ENCODE results near the gene CREBBP.

DNA sequence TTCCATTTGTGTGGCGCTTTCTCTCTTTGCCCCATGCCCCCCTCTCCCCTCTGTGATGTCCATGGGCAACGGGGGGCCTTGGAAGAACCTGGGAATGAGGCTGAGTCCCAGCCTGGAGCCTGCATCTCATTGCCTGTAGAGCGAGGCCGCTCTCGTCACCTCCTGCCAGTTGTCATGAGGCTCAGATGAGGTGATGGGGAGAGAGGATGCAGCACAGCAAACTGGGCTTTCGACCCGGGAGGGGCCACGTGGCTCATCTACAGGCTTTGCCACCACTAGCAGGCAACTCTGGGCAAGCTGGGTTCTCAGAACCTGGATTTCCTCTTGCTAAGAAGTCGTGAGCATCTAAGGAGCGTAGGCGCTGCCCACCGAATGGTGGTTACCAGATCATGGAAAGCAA lies 31.9 kb upstream of the CREBBP start:
- TF ChIP-seq, protein P1, sequence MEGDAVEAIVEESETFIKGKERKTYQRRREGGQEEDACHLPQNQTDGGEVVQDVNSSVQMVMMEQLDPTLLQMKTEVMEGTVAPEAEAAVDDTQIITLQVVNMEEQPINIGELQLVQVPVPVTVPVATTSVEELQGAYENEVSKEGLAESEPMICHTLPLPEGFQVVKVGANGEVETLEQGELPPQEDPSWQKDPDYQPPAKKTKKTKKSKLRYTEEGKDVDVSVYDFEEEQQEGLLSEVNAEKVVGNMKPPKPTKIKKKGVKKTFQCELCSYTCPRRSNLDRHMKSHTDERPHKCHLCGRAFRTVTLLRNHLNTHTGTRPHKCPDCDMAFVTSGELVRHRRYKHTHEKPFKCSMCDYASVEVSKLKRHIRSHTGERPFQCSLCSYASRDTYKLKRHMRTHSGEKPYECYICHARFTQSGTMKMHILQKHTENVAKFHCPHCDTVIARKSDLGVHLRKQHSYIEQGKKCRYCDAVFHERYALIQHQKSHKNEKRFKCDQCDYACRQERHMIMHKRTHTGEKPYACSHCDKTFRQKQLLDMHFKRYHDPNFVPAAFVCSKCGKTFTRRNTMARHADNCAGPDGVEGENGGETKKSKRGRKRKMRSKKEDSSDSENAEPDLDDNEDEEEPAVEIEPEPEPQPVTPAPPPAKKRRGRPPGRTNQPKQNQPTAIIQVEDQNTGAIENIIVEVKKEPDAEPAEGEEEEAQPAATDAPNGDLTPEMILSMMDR (IDR thresholded peaks at IDR 0.05 in 8 of 11, conservative IDR thresholded peaks at IDR 0.05 in 3 of 11): no peak
- TF ChIP-seq POLR2A (IDR thresholded peaks at IDR 0.05): no peak
